Activated T-cell treated with anti-CD3 and anti-CD28 coated beads for 24 hours (primary cell): ENCODE data around the gene PDIA6.
"Not testable (repeated sequence)": the region's sequence is repeated elsewhere in the genome, so short reads cannot be mapped to it uniquely, and the experiment has no call there.

Experiments used
- DNase-seq: peaks from one replicate; pipeline ENCODE4 v3.0.0-alpha.2; 2020; ENCODE audit warnings: low read depth

PDIA6 gene

GRCh38 chr2:10833021-10833420, 20.4 kb upstream of the PDIA6 start:
- DNase-seq = no peak

- DNase-seq = peak; percentile 75
Measured at GRCh38 chr2:10832203-10832936, 19.8 kb upstream of the PDIA6 start.

- no peak for DNase-seq
Measured at GRCh38 chr2:10831400-10831985, 18.9 kb upstream of the PDIA6 start.

- no peak for DNase-seq
Measured at GRCh38 chr2:10830641-10831399, 18.2 kb upstream of the PDIA6 start.

- DNase-seq = no peak
Measured at GRCh38 chr2:10830203-10830602, 17.6 kb upstream of the PDIA6 start.

GRCh38 chr2:10829299-10829698, 16.7 kb upstream of the PDIA6 start:
- no peak for DNase-seq

GRCh38 chr2:10828346-10828745, 15.8 kb upstream of the PDIA6 start:
- no peak for DNase-seq

- DNase-seq = no peak
Measured at GRCh38 chr2:10826625-10827024, 14.0 kb upstream of the PDIA6 start.

- no peak for DNase-seq
Measured at GRCh38 chr2:10826026-10826425, 13.4 kb upstream of the PDIA6 start.

- no peak for DNase-seq
Measured at GRCh38 chr2:10824191-10824590, 11.6 kb upstream of the PDIA6 start.

GRCh38 chr2:10820978-10821695, 8.6 kb upstream of the PDIA6 start:
- DNase-seq = no peak

- no peak for DNase-seq
Measured at GRCh38 chr2:10820562-10820961, 8.0 kb upstream of the PDIA6 start.

- no peak for DNase-seq
Measured at GRCh38 chr2:10819714-10820314, 7.2 kb upstream of the PDIA6 start.

- no peak for DNase-seq
Measured at GRCh38 chr2:10818984-10819383, 6.4 kb upstream of the PDIA6 start.

GRCh38 chr2:10818305-10818704, 5.7 kb upstream of the PDIA6 start:
- DNase-seq = not testable (repeated sequence)

GRCh38 chr2:10817413-10817812, 4.8 kb upstream of the PDIA6 start:
- DNase-seq = no peak

- no peak for DNase-seq
Measured at GRCh38 chr2:10814571-10815331, 2.2 kb upstream of the PDIA6 start.

- no peak for DNase-seq
Measured at GRCh38 chr2:10814142-10814541, 1.6 kb upstream of the PDIA6 start.

- DNase-seq = not testable (repeated sequence)
Measured at GRCh38 chr2:10813163-10814138, 866 bp upstream of the PDIA6 start.

- DNase-seq = no peak
Measured at GRCh38 chr2:10811517-10811916, 1.1 kb downstream of the PDIA6 start.
